C4-2B (cell line): Measurements from ENCODE around the gene ELFN1.

Source experiments
- ZFX ChIP-seq: fragments of 450-650 bp; IDR thresholded peaks from 2 replicates; pipeline ENCODE4 v1.6.1; 2017
- TF ChIP-seq, protein P1 (sequence below): fragments of 450-650 bp; conservative IDR thresholded peaks from 2 replicates; pipeline ENCODE4 v1.5.1; 2017; ENCODE audit warnings: mild to moderate bottlenecking

DNA sequence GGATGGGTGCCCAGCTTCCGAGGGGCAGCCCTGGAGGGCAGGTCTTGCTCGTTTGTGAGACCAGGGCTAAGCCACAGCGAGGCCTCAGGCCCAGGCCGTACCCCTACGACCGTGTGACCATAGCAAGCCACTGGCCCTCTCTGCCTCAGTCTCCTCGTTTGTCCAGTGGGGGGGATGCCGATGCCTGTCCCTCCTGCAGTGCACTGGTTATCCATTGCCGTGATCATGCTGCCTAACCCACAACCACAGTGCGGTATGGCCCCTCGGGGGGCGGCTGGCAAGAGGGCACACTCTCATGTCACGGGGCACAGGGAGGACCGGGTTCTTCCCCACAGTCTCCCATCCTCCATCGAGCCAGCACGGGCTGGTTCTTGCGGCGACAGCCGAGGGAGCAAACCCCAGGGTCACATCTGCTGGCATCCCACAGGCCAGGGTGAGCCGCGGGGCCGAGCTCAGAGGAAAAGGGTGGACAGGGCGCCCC, 80.5 kb downstream of the ELFN1 start:
- TF ChIP-seq, protein P1, sequence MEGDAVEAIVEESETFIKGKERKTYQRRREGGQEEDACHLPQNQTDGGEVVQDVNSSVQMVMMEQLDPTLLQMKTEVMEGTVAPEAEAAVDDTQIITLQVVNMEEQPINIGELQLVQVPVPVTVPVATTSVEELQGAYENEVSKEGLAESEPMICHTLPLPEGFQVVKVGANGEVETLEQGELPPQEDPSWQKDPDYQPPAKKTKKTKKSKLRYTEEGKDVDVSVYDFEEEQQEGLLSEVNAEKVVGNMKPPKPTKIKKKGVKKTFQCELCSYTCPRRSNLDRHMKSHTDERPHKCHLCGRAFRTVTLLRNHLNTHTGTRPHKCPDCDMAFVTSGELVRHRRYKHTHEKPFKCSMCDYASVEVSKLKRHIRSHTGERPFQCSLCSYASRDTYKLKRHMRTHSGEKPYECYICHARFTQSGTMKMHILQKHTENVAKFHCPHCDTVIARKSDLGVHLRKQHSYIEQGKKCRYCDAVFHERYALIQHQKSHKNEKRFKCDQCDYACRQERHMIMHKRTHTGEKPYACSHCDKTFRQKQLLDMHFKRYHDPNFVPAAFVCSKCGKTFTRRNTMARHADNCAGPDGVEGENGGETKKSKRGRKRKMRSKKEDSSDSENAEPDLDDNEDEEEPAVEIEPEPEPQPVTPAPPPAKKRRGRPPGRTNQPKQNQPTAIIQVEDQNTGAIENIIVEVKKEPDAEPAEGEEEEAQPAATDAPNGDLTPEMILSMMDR, result no peak
- no peak for TF ChIP-seq ZFX
